ENCODE data around the gene DISP3.

- TF ChIP-seq CTCF (IDR thresholded peaks at IDR 0.05), result no peak
- no peak for TF ChIP-seq POLR2A (IDR thresholded peaks at IDR 0.05)
Observed at GRCh38 chr1:11525516-11525915, 46.6 kb downstream of the DISP3 start.

Data from thyroid gland (tissue), 4 donors.